Gastrocnemius medialis (tissue), 4 donors: ENCODE measurements around the gene CIART. TPM values are rescaled to one million over a fixed set of nuclear protein-coding genes. Genes with fewer than 3 reads are reported as not detected.

ENCODE experiments used
- ATAC-seq, 2 donors: fragments of 150-250 bp; one replicate each; pipeline ENCODE4 v1.9.1; 2016
- DNase-seq, 2 donors: peaks; one replicate each; pipeline ENCODE4 v3.0.0-alpha.2; 2019
- H3K27ac ChIP-seq, 4 donors: fragments of 200-600 bp; sonication (generic); 1 replicate in 1 of 4; 2 replicates in 3 of 4; pipeline ENCODE4 v1.5.1; 2016 to 2018; ENCODE audit warnings: mild to moderate bottlenecking in 2 of 4, moderate library complexity in 1 of 4
- H3K27me3 ChIP-seq, 3 donors: fragments of 200-600 bp; sonication (generic) in 2 of 3; 1 replicate in 1 of 3; 2 replicates in 2 of 3; pipeline versions ENCODE4 v1.5.1 to v1.6.0; 2016 to 2019; ENCODE audit warnings: mild to moderate bottlenecking in 1 of 3, moderate library complexity in 1 of 3
- H3K36me3 ChIP-seq, 2 donors: fragments of 200-600 bp; sonication (generic) in 1 of 2; one replicate each; pipeline ENCODE4 v1.5.1; 2017 to 2018
- H3K4me1 ChIP-seq, 2 donors: fragments of 200-600 bp; sonication (generic) in 1 of 2; one replicate each; pipeline ENCODE4 v1.5.1; 2016 to 2017; ENCODE audit warnings: mild to moderate bottlenecking in 2 of 2
- H3K4me3 ChIP-seq, 4 donors: fragments of 200-600 bp; sonication (generic) in 3 of 4; 1 replicate in 1 of 4; 2 replicates in 3 of 4; pipeline ENCODE4 v1.5.1; 2016 to 2019; ENCODE audit warnings: mild to moderate bottlenecking in 2 of 4
- H3K9me3 ChIP-seq, 3 donors: fragments of 200-600 bp; sonication (generic) in 2 of 3; 1 replicate in 1 of 3; 2 replicates in 2 of 3; pipeline ENCODE4 v1.5.1; 2016 to 2019
- POLR2A ChIP-seq, 2 donors: fragments of 450-650 bp; IDR thresholded peaks; one replicate each; pipeline ENCODE4 v1.6.1; 2017; ENCODE audit warnings: antibody characterized with exemption in 2 of 2, mild to moderate bottlenecking in 2 of 2, moderate library complexity in 2 of 2
- in situ Hi-C, 4 donors: fragments of 200-750 bp; cut with MboI; loops; one replicate each; pipeline versions ENCODE4 v1.15.0 to v1.8.0; 2017; ENCODE audit warnings: low sequenced_read_pairs in 4 of 4
- intact Hi-C: fragments of 100-400 bp; cut with DNase I; formaldehyde crosslinking; loops from one replicate; pipeline ENCODE4 v1.15.1; 2023; ENCODE audit warnings: low total_unique reads
- total RNA-seq, 4 donors: library from RNA; depleted of rRNA; stranded (reverse); fragments of >200 nt; gene quantifications; one replicate each; pipeline versions ENCODE4 v1.1.0 to v1.2.3, GENCODE V29; 2016
- TF ChIP-seq, protein P1 (sequence below), 5 experiments: fragments of 450-650 bp in 3 of 5; fragments of 200-600 bp in 2 of 5; sonication (generic) in 2 of 5; IDR thresholded peaks in 4 of 5; conservative IDR thresholded peaks in 1 of 5; 1 replicate in 4 of 5; 2 replicates in 1 of 5; pipeline ENCODE4 v1.5.1; 2016 to 2019; ENCODE audit warnings: antibody characterized with exemption in 5 of 5, mild to moderate bottlenecking in 3 of 5, moderate library complexity in 3 of 5

CIART gene
- total RNA-seq, 4 donors from 2014 or later: 8.2 to 15.8 (median 11.7) TPM

DNA sequence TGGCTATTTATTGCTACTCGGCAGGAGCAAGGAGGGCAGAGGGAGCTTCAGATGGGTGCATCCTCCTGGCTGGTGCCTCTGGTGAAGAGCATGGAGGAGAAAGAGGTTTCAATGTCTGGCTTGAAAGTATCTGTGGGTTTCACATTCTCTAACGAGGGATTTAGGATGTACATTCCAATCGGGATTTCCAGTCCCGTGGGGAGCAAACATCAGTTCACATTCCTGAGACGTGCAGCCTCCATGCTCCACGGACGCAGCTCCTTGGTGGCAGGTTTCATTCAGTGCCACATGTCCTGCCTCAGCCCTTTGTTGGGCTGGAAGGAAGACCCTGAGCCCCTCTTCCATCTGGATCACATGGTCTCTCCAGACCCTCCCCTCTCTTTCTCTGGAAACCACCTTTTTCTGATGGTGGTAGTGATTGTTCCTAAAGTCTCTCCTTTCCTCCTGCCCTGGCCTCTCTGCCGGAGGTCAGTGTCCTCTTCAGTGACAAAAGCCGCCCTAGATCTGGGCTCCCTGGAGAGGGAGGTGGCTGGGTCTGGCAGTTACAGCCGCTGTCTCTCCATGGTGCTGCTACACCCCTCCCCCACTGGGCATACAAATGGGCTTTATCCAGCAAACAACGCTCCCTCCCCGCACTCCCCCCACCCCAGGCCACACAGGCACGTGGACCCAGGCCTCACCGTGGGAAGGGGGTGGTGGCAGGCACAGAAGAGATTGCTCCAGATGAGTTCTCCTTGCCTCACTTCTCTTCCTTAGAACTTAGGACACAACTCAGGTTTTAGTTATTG is 25.6 kb upstream of the CIART start:
- in situ Hi-C loops: no loop called here

DNA sequence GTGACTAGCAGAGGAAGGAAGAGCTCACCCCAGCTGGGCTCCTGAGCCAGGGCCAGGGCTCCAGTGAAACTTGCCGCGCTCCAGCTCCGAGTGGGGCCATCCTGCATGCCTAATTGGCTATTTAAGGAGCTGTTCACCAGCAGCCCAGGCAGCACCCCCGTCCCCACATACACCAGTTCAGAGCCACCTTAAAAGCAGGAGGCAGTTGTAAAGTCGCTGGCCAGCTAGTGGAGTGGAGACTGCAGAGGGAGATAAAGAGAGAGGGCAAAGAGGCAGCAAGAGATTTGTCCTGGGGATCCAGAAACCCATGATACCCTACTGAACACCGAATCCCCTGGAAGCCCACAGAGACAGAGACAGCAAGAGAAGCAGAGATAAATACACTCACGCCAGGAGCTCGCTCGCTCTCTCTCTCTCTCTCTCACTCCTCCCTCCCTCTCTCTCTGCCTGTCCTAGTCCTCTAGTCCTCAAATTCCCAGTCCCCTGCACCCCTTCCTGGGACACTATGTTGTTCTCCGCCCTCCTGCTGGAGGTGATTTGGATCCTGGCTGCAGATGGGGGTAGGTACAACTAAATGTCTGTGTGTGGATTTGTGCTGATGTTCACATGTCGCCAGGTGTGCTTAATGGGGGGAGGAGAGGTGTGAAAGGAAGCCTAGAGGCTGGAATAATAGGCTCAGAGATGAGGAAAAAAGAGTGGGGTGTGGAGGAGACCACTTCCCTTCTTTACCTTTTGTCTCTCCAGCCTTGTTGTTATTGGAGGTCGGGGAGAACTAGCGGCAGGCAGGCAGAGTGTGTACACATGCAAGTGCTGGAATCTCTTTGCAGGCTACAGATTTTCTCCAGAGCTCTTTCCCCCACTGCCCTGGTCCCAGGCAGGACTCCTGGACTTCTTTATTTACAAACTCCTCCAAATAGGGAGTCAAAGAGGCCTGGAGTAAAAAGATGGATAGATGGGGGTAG is 24.4 kb upstream of the CIART start, which contains the start of gene CA14:
Gene CA14 (plus strand): TSS at position 151 of the 962 bp plus-strand sequence. CDS start 355 bp downstream, at position 506.
- Histone ChIP-seq H3K36me3 (no peaks in the 10 kb centered on the region), H3K27me3 (no peaks in the 10 kb centered on the region), H3K4me1 (peaks cover 32 to 48% of the 10 kb centered on the region in 2 donors), H3K9me3 (no peaks in the 10 kb centered on the region), H3K4me3 (peak within 1 kb of the TSS in 2 of 4 donors; percentile 10 to 14), H3K27ac (peak within 1 kb of the TSS; percentile 64 to 78 (median 72))
- in situ Hi-C loops (no loop called here), intact Hi-C loops (loop anchor here (2.0 kb wide), 1 partner anchor 65 kb away; no protein-coding TSS in a partner anchor)
- TF ChIP-seq, protein P1, sequence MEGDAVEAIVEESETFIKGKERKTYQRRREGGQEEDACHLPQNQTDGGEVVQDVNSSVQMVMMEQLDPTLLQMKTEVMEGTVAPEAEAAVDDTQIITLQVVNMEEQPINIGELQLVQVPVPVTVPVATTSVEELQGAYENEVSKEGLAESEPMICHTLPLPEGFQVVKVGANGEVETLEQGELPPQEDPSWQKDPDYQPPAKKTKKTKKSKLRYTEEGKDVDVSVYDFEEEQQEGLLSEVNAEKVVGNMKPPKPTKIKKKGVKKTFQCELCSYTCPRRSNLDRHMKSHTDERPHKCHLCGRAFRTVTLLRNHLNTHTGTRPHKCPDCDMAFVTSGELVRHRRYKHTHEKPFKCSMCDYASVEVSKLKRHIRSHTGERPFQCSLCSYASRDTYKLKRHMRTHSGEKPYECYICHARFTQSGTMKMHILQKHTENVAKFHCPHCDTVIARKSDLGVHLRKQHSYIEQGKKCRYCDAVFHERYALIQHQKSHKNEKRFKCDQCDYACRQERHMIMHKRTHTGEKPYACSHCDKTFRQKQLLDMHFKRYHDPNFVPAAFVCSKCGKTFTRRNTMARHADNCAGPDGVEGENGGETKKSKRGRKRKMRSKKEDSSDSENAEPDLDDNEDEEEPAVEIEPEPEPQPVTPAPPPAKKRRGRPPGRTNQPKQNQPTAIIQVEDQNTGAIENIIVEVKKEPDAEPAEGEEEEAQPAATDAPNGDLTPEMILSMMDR (IDR thresholded peaks at IDR 0.05 in 4 of 5, conservative IDR thresholded peaks at IDR 0.05 in 1 of 5): no peak
- TF ChIP-seq POLR2A (IDR thresholded peaks at IDR 0.05): no peak
- ATAC-seq (peak in 1 of 2 donors; percentile 35), DNase-seq (peak in 1 of 2 donors; percentile 49)

More for the DNA sequence above, 25.6 kb upstream of the CIART start:
- Histone ChIP-seq H3K9me3 (no peaks in the 10 kb centered on the region), H3K4me1 (peaks cover 32 to 48% of the 10 kb centered on the region in 2 donors), H3K4me3 (no peak overlapping the region), H3K27me3 (no peaks in the 10 kb centered on the region), H3K27ac (peak overlapping the region; percentile 50 to 78 (median 72)), H3K36me3 (no peaks in the 10 kb centered on the region)
- TF ChIP-seq, protein P1 (IDR thresholded peaks at IDR 0.05 in 4 of 5, conservative IDR thresholded peaks at IDR 0.05 in 1 of 5): no peak
- TF ChIP-seq POLR2A (IDR thresholded peaks at IDR 0.05): no peak
- intact Hi-C loops: loop anchor here (1.0 to 2.0 kb wide), 3 partner anchors 13 to 66 kb away; partner anchors contain the start of gene APH1A
- ATAC-seq: peak in 1 of 2 donors; percentile 12
- DNase-seq: peak in 1 of 2 donors; percentile 8

DNA sequence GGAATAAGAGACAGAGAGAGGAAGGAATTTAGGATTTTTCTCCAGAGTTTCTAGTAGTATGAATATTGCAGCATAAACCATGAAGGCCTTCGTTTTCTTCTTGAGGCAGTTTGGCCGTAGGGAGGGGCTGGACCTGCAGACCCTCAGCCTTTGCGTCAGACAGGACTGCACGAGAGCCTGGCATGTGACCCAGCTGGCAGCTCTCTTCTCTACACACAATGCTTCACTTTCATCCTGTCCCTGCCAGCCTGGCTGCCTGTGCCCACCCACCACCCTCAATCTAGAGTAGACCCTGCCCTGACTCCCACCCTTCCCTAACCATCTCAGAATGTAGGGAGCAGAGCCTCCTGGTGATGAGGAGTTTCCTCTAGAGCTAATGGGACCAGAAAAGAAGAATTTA is 23.1 kb upstream of the CIART start:
- Histone ChIP-seq H3K36me3 (peaks cover 0 to 2% of the 10 kb centered on the region in 2 donors), H3K9me3 (no peaks in the 10 kb centered on the region), H3K4me1 (peaks cover 32 to 48% of the 10 kb centered on the region in 2 donors), H3K27ac (peak overlapping the region; percentile 22 to 76 (median 66)), H3K4me3 (no peak overlapping the region), H3K27me3 (no peaks in the 10 kb centered on the region)
- in situ Hi-C loops (no loop called here), intact Hi-C loops (no loop called here)
- TF ChIP-seq, protein P1 (IDR thresholded peaks at IDR 0.05 in 4 of 5, conservative IDR thresholded peaks at IDR 0.05 in 1 of 5): no peak
- TF ChIP-seq POLR2A (IDR thresholded peaks at IDR 0.05): no peak
- ATAC-seq: no peak
- DNase-seq: no peak

DNA sequence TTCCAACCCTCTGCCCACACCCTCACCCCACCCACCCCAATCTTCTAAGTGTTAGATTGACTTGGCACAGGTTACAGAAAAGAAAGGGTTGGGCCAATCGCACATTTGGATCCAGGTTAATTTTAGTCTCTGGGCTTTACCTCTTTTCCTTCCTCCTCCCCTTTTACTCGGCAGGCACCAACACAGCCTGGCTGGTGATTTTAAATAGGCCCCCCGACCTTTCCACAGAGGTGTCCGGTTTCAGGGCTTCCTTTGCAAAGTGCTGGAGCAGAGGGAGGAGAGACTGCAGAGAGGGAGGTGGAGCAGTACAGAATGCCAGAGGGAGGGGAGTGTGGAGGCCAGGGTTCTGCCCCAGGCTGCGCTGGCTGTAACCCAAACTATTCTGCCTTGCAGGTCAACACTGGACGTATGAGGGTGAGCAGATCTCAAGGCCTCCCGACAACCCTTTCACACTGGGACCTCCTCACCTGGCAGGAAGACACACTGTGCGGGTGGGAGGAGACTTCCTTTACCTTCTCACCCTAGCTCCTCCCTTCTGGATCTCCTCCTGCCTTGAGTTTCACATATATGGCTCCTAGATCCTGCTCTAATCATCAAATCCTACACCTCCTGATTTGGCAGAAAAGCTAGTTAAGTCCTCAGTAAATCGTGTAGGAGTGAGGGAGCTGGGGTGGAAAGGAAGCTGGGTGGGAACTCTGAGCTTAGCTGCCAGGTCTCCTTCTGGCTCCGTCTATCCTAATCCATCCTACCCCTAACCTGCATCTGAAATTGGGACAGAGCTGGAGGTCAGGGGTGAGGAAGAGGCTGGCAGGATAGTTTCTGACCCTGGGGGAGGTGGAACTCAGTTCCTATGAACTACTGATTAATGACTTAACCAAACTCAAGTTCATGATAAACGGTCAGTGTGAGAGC is 22.3 kb upstream of the CIART start:
- DNase-seq: peak in 1 of 2 donors; percentile 24
- in situ Hi-C loops: no loop called here
- peak overlapping the region; percentile 22 to 76 (median 66) for H3K27ac ChIP-seq

More for the DNA sequence above, 22.3 kb upstream of the CIART start:
- intact Hi-C loops: no loop called here
- H3K36me3 ChIP-seq: peaks cover 0 to 10% of the 10 kb centered on the region in 2 donors
- peak in 1 of 2 donors; percentile 5 for ATAC-seq
- no peaks in the 10 kb centered on the region for H3K9me3 ChIP-seq
- TF ChIP-seq, protein P1 (IDR thresholded peaks at IDR 0.05 in 4 of 5, conservative IDR thresholded peaks at IDR 0.05 in 1 of 5): no peak
- TF ChIP-seq POLR2A (IDR thresholded peaks at IDR 0.05): no peak
- peak overlapping the region in 1 of 4 donors; percentile 5 for H3K4me3 ChIP-seq
- H3K27me3 ChIP-seq: no peaks in the 10 kb centered on the region
- peaks cover 32 to 48% of the 10 kb centered on the region in 2 donors for H3K4me1 ChIP-seq
